Stimulated activated CD8-positive, alpha-beta memory T cell treated with anti-CD3 and anti-CD28 coated beads, Interleukin-12 subunit alpha, Interleukin-12 subunit beta, amount 100 ng/mL, for 1 hour (primary cell): Measurements from ENCODE around the gene NECTIN2.
"Not testable (repeated sequence)": the region's sequence is repeated elsewhere in the genome, so short reads cannot be mapped to it uniquely, and the experiment has no call there.

Source experiments
- DNase-seq: peaks from one replicate; pipeline ENCODE4 v3.0.0-alpha.2; 2020; ENCODE audit warnings: low read depth

The NECTIN2 gene

GRCh38 chr19:44817725-44818465 is 28.2 kb upstream of the NECTIN2 start:
- no peak for DNase-seq

- DNase-seq, result no peak
Measured at GRCh38 chr19:44818466-44819031, 27.5 kb upstream of the NECTIN2 start.

- DNase-seq, result no peak
Measured at GRCh38 chr19:44819246-44819832, 26.8 kb upstream of the NECTIN2 start.

GRCh38 chr19:44820648-44821609 is 25.2 kb upstream of the NECTIN2 start:
- DNase-seq, result no peak

GRCh38 chr19:44822177-44822576 is 23.9 kb upstream of the NECTIN2 start:
- no peak for DNase-seq

- no peak for DNase-seq
Measured at GRCh38 chr19:44822670-44823372, 23.3 kb upstream of the NECTIN2 start.

GRCh38 chr19:44823373-44823698 is 22.8 kb upstream of the NECTIN2 start:
- no peak for DNase-seq

GRCh38 chr19:44824761-44825160 is 21.3 kb upstream of the NECTIN2 start:
- DNase-seq, result no peak

GRCh38 chr19:44832875-44833274 is 13.2 kb upstream of the NECTIN2 start:
- DNase-seq, result not testable (repeated sequence)

- DNase-seq, result not testable (repeated sequence)
Measured at GRCh38 chr19:44834399-44834798, 11.7 kb upstream of the NECTIN2 start.

GRCh38 chr19:44839276-44839675 is 6.8 kb upstream of the NECTIN2 start:
- no peak for DNase-seq

GRCh38 chr19:44840811-44841210 is 5.3 kb upstream of the NECTIN2 start:
- DNase-seq, result no peak

GRCh38 chr19:44841231-44841630 is 4.9 kb upstream of the NECTIN2 start:
- DNase-seq, result no peak

- no peak for DNase-seq
Measured at GRCh38 chr19:44845286-44845611, 848 bp upstream of the NECTIN2 start.

- DNase-seq, result no peak
Measured at GRCh38 chr19:44846455-44847143, 502 bp downstream of the NECTIN2 start.

- DNase-seq, result no peak
Measured at GRCh38 chr19:44847144-44848035, 1.3 kb downstream of the NECTIN2 start.

- DNase-seq, result no peak
Measured at GRCh38 chr19:44848036-44848811, 2.1 kb downstream of the NECTIN2 start.

- DNase-seq, result no peak
Measured at GRCh38 chr19:44848812-44849447, 2.8 kb downstream of the NECTIN2 start.

GRCh38 chr19:44850641-44851109 is 4.6 kb downstream of the NECTIN2 start:
- no peak for DNase-seq
